ENCODE data around the gene SHTN1. TPM values are rescaled to one million over a fixed set of nuclear protein-coding genes. Genes with fewer than 3 reads are reported as not detected.

SHTN1 gene
- 38.6 to 41.2 TPM (median 38.7 TPM) in 3 replicates for total RNA-seq

- peaks cover 12% of the 10 kb centered on the region for H3K4me1 Mint-ChIP-seq
- H3K36me3 Mint-ChIP-seq, result no peaks in the 10 kb centered on the region
Observed at GRCh38 chr10:117005026-117005526, at the start of gene SHTN1. Gene SHTN1 (minus strand): TSS chr10:117005187. CDS start chr10:117005079, 108 bp downstream.

GRCh38 chr10:117053482-117053881, 48.5 kb upstream of the SHTN1 start:
- no peak for TF ChIP-seq CTCF (IDR thresholded peaks at IDR 0.05; ENCODE audit: unreplicated experiment)
- H3K27me3 Mint-ChIP-seq (ENCODE audit: low read depth), result peaks cover 15% of the 10 kb centered on the region
- H3K4me3 Mint-ChIP-seq, result no peak overlapping the region
- H3K36me3 Mint-ChIP-seq, result no peaks in the 10 kb centered on the region
- DNase-seq (ENCODE audit: low spot score in 2 of 2, unreplicated experiment in 2 of 2), result no peak
- H3K9me3 Mint-ChIP-seq, result peaks cover 40% of the 10 kb centered on the region
- no peak overlapping the region for H3K27ac Mint-ChIP-seq
- H3K4me1 Mint-ChIP-seq, result no peaks in the 10 kb centered on the region

More at GRCh38 chr10:117005026-117005526, at the start of gene SHTN1:
- Mint-ChIP-seq H3K4me3 (peak within 1 kb of the TSS; percentile 89), H3K9me3 (no peaks in the 10 kb centered on the region), H3K27ac (peak within 1 kb of the TSS; percentile 87), H3K27me3 (ENCODE audit: low read depth) (no peaks in the 10 kb centered on the region)
- peak; percentile 69 to 85 for DNase-seq (ENCODE audit: low spot score in 2 of 2, unreplicated experiment in 2 of 2)
- TF ChIP-seq CTCF (IDR thresholded peaks at IDR 0.05; ENCODE audit: unreplicated experiment), result no peak

- no peak for TF ChIP-seq CTCF (IDR thresholded peaks at IDR 0.05; ENCODE audit: unreplicated experiment)
- H3K27ac Mint-ChIP-seq, result no peak overlapping the region
- H3K36me3 Mint-ChIP-seq, result no peaks in the 10 kb centered on the region
- H3K4me3 Mint-ChIP-seq, result no peak overlapping the region
- peaks cover 7% of the 10 kb centered on the region for H3K27me3 Mint-ChIP-seq (ENCODE audit: low read depth)
- no peak for DNase-seq (ENCODE audit: low spot score in 2 of 2, unreplicated experiment in 2 of 2)
- peaks cover 41% of the 10 kb centered on the region for H3K9me3 Mint-ChIP-seq
- no peaks in the 10 kb centered on the region for H3K4me1 Mint-ChIP-seq
Observed at GRCh38 chr10:117047947-117048346, 43.0 kb upstream of the SHTN1 start.

- DNase-seq (ENCODE audit: low spot score in 2 of 2, unreplicated experiment in 2 of 2), result no peak
- no peak overlapping the region for H3K4me3 Mint-ChIP-seq
- H3K9me3 Mint-ChIP-seq, result no peaks in the 10 kb centered on the region
- no peak overlapping the region for H3K27ac Mint-ChIP-seq
- no peaks in the 10 kb centered on the region for H3K4me1 Mint-ChIP-seq
- peaks cover 4% of the 10 kb centered on the region for H3K27me3 Mint-ChIP-seq (ENCODE audit: low read depth)
- H3K36me3 Mint-ChIP-seq, result no peaks in the 10 kb centered on the region
- TF ChIP-seq CTCF (IDR thresholded peaks at IDR 0.05; ENCODE audit: unreplicated experiment), result no peak
Observed at GRCh38 chr10:117016266-117016665, 11.3 kb upstream of the SHTN1 start.

DNA sequence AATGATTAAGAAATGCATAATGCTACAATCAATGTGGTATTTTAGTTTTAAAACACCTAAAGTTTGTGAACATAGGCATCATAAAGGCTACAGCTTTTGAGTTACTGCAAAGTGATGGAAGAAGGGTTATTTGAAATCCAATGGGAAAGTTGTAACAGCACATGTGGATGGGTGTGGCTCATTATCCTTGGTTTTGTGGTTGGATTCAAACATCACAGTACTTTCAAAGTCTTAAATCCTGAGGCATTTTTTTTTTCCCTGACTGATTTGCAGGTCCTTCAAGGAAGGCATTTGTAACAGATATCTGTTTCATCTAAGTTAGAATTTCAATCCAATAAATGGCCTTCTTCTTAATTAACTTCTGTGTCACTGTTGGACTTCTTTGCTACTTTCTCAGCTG, 9.8 kb upstream of the SHTN1 start:
- Mint-ChIP-seq H3K36me3 (no peaks in the 10 kb centered on the region), H3K4me3 (no peak overlapping the region), H3K4me1 (no peaks in the 10 kb centered on the region), H3K27me3 (ENCODE audit: low read depth) (peaks cover 4% of the 10 kb centered on the region), H3K9me3 (no peaks in the 10 kb centered on the region), H3K27ac (no peak overlapping the region)
- TF ChIP-seq CTCF (IDR thresholded peaks at IDR 0.05; ENCODE audit: unreplicated experiment), result no peak
- no peak for DNase-seq (ENCODE audit: low spot score in 2 of 2, unreplicated experiment in 2 of 2)

GRCh38 chr10:117007080-117007479, 2.1 kb upstream of the SHTN1 start:
- no peaks in the 10 kb centered on the region for H3K36me3 Mint-ChIP-seq
- DNase-seq (ENCODE audit: low spot score in 2 of 2, unreplicated experiment in 2 of 2), result no peak
- peaks cover 12% of the 10 kb centered on the region for H3K4me1 Mint-ChIP-seq
- H3K4me3 Mint-ChIP-seq, result no peak overlapping the region
- H3K27ac Mint-ChIP-seq, result no peak overlapping the region
- H3K9me3 Mint-ChIP-seq, result no peaks in the 10 kb centered on the region
- H3K27me3 Mint-ChIP-seq (ENCODE audit: low read depth), result no peaks in the 10 kb centered on the region
- no peak for TF ChIP-seq CTCF (IDR thresholded peaks at IDR 0.05; ENCODE audit: unreplicated experiment)
